AG04450 (cell line): ENCODE results near the gene C1QTNF5. TPM values are rescaled to one million over a fixed set of nuclear protein-coding genes. Genes with fewer than 3 reads are reported as not detected.

Experiments used
- CTCF ChIA-PET: fragments of 300-600, 350-600 bp; formaldehyde crosslinking; extraction: SDS; loops from one replicate; lab custom pipeline; 2022; ENCODE audit warnings: antibody characterized with exemption, inconsistent platforms; lab: Charles Lee
- POLR2A ChIA-PET: fragments of 350-600 bp; formaldehyde crosslinking; extraction: SDS; loops from one replicate; lab custom pipeline; 2021; ENCODE audit warnings: antibody characterized with exemption, inconsistent platforms; lab: Yijun Ruan, JAX
- DNase-seq: peaks from one replicate; pipeline ENCODE4 v3.0.0-alpha.2; 2011; ENCODE audit warnings: low read depth, low spot score
- H3K27ac ChIP-seq: one replicate; pipeline ENCODE4 v1.5.1; 2012; ENCODE audit warnings: low read depth, low read length, control low read depth
- H3K27me3 ChIP-seq: one replicate; pipeline ENCODE4 v1.6.0; 2012; ENCODE audit warnings: low read length; ENCODE audit not compliant: control insufficient read depth, insufficient read depth
- H3K4me3 ChIP-seq: 2 replicates; pipeline ENCODE4 v1.5.1; 2011; ENCODE audit warnings: mild to moderate bottlenecking, low read depth, low read length, control low read depth
- H3K9me3 ChIP-seq: 2 replicates; pipeline ENCODE4 v1.5.1; 2012; ENCODE audit warnings: low read length; ENCODE audit not compliant: control insufficient read depth, insufficient read depth
- CTCF ChIP-seq: IDR thresholded peaks from 2 replicates; pipeline ENCODE4 v1.5.1; 2011; ENCODE audit warnings: low read depth, low read length, control low read depth, inconsistent platforms
- polyA plus RNA-seq: library from polyadenylated mRNA; depleted of rRNA; stranded (reverse); fragments of >200 nt; gene quantifications from 2 replicates; pipeline ENCODE4 v1.2.3, GENCODE V29; 2011

Gene C1QTNF5
- polyA plus RNA-seq, 1 experiment = 8.3 TPM

DNA sequence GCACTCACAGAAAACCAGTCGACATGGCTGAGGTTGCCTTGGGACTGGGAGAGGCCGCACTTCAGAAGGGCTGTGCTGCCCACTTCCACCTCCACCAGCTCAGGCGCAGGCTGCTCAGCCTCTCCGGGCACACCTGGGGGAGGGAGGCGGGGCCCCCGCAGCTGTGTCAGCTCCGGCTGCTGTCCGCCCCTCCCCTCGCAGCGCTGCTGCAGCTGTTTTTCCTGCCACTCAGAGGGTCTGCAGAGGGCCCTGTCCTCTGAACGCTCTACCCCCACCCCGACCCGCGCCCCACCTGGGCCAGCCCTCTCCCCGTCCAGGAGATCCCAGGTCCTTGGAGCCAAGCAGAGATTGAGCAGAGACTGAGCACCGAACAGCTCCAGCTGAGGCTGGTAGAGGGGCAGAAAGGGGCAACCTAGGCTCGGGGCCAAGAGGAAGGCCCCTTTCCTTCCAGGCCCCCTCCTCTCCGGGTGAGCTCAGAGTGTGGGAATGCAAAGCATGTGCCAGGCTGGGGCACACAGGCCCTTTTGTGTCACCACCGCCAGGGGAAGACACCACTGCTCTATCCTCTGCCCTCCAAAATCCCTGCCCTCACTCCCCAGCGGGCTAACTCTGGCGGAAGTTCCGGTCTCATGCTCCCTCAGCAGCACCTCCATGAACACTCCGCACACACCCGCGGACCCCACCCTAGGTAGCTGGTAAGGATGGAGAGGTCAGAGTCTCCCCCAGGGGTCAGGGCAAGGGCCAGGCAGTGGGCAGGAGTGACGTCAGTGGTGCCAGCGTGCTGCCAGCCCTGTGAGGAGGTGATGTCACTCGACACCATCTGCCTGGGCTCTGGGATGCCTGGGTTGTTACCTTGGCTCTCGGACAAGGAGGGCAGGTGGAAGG is 25.3 kb downstream of the C1QTNF5 start:
- Histone ChIP-seq H3K27ac (no peak overlapping the region), H3K9me3 (no peaks in the 10 kb centered on the region; the same call in 1 of the 2 replicates), H3K27me3 (no peaks in the 10 kb centered on the region), H3K4me3 (peak overlapping the region; percentile 71)
- TF ChIP-seq CTCF = no peak
- POLR2A ChIA-PET = interaction anchor here (1.1 to 2.6 kb wide), 2 partner anchors 18 to 23 kb away, joined by 3 to 32 read pairs; no protein-coding TSS in a partner anchor
- CTCF ChIA-PET = interaction anchor here (0.6 to 1.3 kb wide), 7 partner anchors 8 to 110 kb away, joined by 3 to 8 read pairs (median 4); partner anchors contain the start of gene CBL
- DNase-seq = no peak

DNA sequence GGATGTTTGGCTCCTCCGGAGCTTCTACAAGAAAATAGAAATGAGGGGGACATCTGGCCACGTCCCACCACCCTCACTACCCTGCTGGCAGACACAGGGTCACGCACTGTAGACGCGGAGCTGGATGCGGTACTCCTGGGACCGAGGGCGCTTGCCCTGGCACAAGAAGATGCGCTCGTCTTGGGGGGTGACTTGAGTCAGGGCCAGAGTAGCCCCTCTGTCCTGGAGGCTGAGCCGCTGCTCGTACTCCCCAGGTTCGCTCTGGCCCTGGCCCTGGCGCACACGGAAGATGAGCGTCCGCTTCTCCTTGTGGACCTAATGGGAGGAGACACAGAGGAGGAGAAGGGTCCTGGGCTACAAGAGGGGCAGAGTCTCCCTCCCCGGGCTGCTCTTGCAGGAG is 26.0 kb downstream of the C1QTNF5 start:
- no peak for DNase-seq
- no peaks in the 10 kb centered on the region for H3K27me3 ChIP-seq
- no peaks in the 10 kb centered on the region; the same call in 1 of the 2 replicates for H3K9me3 ChIP-seq
- TF ChIP-seq CTCF = no peak
- H3K4me3 ChIP-seq = peak overlapping the region; percentile 71; the same call in 1 of the 2 replicates
- no peak overlapping the region for H3K27ac ChIP-seq
- CTCF ChIA-PET = interaction anchor here (0.8 to 1.3 kb wide), 5 partner anchors 9 to 109 kb away, joined by 3 to 6 read pairs (median 4); partner anchors contain the start of gene CBL
- POLR2A ChIA-PET = no interaction called here

DNA sequence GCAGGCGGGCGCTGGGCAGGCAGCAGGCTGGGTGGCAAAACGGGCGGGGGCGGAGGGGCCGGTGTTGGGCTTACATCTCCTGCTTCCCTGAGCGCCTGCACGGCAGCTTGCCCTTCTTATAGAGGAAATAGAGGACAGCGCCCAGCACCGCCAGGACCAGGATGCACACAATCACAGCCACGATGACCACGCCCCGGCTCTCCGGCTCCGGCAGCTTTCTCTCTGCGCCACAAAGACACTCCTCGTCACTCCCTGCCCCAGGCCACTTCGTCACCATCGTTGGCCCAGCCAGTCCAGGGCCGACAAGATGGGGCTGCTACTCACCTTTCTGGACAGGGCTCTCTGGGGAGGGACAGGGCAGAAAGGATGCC is 30.0 kb downstream of the C1QTNF5 start:
- DNase-seq = no peak
- Histone ChIP-seq H3K27ac (no peak overlapping the region), H3K9me3 (no peaks in the 10 kb centered on the region), H3K4me3 (no peak overlapping the region), H3K27me3 (no peaks in the 10 kb centered on the region)
- CTCF ChIA-PET = interaction anchor here (1.1 kb wide), 1 partner anchor 13 kb away, joined by 3 read pairs; no protein-coding TSS in a partner anchor
- POLR2A ChIA-PET = interaction anchor here (0.6 kb wide), 1 partner anchor 186 kb away, joined by 6 read pairs; no protein-coding TSS in a partner anchor
- TF ChIP-seq CTCF = no peak

- TF ChIP-seq CTCF = no peak
- Histone ChIP-seq H3K4me3 (no peak overlapping the region), H3K9me3 (no peaks in the 10 kb centered on the region), H3K27ac (no peak overlapping the region), H3K27me3 (no peaks in the 10 kb centered on the region)
- CTCF ChIA-PET = interaction anchor here (0.5 to 1.6 kb wide), 4 partner anchors 13 to 160 kb away, joined by 3 to 4 read pairs (median 4); no protein-coding TSS in a partner anchor
- POLR2A ChIA-PET = interaction anchor here (0.6 kb wide), 2 partner anchors 18 to 186 kb away, joined by 3 to 6 read pairs; no protein-coding TSS in a partner anchor
- DNase-seq = no peak
Observed at GRCh38 chr11:119309953-119310681, 30.6 kb downstream of the C1QTNF5 start.
